ENCODE measurements around the gene SIRT5. TPM values are rescaled to one million over a fixed set of nuclear protein-coding genes. Genes with fewer than 3 reads are reported as not detected.

The SIRT5 gene
- total and polyA plus RNA-seq, 2 donors from 2014 or later, result 12.0 to 16.8 TPM

DNA sequence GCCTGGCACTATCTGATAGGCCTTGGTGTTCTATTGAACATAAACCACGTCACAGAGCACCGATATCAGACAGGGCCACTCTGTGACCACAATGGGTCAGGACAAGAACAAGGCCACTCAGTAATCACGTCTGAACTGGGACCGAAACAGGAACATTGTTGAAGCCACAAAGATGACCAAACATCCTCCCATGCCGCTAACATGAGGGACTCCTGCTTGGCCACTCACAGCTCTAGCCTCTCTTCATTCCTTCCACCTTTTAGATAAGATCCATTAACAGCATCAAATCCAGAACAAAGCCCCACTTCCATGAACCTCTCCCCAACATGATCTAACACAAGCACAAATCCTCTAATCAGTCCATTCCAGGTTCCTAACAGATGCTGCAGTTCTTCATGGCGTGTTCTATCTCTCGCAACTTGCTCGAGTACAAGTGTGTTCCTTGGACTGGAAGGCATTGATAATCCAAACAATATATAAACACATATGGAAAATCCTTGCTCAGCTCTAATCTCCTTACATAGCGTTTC is 7.4 kb downstream of the SIRT5 start:
- FAIRE-seq (no peak), DNase-seq (no peak)
- Histone ChIP-seq H3K9me3 (ENCODE audit: control insufficient read depth in 2 of 3, insufficient read depth in 1 of 3, low read length in 3 of 3) (peaks cover 0 to 2% (median 0%) of the 10 kb centered on the region in 3 donors), H3K4me1 (ENCODE audit: control insufficient read depth in 2 of 3, insufficient read depth in 2 of 3, low read depth in 1 of 3, low read length in 3 of 3) (no peaks in the 10 kb centered on the region), H3K4me3 (ENCODE audit: low read length in 3 of 3) (no peak overlapping the region), H3K36me3 (ENCODE audit: control insufficient read depth in 2 of 3, insufficient read depth in 3 of 3, low read length in 3 of 3) (peaks cover 0 to 6% (median 0%) of the 10 kb centered on the region in 3 donors), H3K9ac (ENCODE audit: low read length in 3 of 3) (no peak overlapping the region), H3K27me3 (ENCODE audit: control insufficient read depth, insufficient read depth, low read length) (no peaks in the 10 kb centered on the region), H3K27ac (ENCODE audit: low read depth in 2 of 2, low read length in 2 of 2) (no peak overlapping the region)
- no peak for TF ChIP-seq CTCF (IDR thresholded peaks at IDR 0.05; ENCODE audit: borderline replicate concordance, extremely low read depth, insufficient read depth)
- intact Hi-C loops (cut with DNase I), result no loop called here

DNA sequence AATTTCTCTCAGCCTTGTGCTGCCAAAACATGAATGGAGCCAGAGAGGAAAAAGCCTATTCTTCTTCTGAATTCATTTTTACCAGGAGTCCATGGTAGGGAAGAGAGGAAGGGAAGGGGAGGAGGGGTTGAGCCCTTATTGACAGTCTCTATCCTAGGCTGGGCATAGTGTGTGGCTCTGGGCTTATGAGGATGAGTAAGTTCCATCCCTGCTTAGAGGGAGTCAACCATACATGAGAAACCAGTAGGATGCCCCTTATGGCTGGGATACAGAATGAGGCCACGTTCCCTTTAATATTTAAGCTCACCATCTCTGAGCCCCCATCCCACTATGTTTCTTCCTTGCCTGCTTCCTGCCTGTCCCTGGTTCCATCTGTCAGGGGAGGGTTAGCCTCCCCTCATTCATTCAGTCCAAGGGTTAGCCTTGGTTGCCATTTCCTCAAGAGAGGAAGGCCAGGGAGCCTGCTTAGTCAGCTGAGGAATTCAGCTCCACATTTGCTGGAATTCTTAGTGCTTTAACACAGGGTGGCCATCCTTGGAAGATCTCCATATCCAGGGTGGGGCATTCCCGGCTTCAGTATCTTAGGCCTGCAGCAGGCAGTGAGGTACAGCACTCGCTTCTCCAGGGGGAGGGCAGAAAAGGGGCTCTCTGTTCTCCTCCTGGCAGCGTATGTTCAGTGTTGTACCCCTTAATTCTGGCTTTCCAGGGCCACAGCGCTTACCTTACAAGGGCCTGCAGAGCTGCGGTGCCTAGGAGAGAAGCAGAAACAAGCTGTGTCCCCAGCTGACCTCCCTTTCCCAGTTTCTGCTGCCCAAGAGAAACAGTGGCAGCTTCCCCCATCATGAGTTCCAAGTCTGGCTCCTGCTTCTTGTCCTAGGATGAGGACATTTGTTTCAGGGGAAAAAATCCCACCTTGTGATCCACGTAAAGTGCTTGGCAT is 12.5 kb downstream of the SIRT5 start:
- no peaks in the 10 kb centered on the region for H3K27me3 ChIP-seq (ENCODE audit: control insufficient read depth, insufficient read depth, low read length)
- H3K4me3 ChIP-seq (ENCODE audit: low read length in 3 of 3), result no peak overlapping the region
- no peaks in the 10 kb centered on the region for H3K9me3 ChIP-seq (ENCODE audit: control insufficient read depth in 2 of 3, insufficient read depth in 1 of 3, low read length in 3 of 3)
- DNase-seq (no peak), FAIRE-seq (no peak)
- H3K36me3 ChIP-seq (ENCODE audit: control insufficient read depth in 2 of 3, insufficient read depth in 3 of 3, low read length in 3 of 3), result peaks cover 0 to 25% (median 10%) of the 10 kb centered on the region in 3 donors
- H3K4me1 ChIP-seq (ENCODE audit: control insufficient read depth in 2 of 3, insufficient read depth in 2 of 3, low read depth in 1 of 3, low read length in 3 of 3), result no peaks in the 10 kb centered on the region
- intact Hi-C loops (cut with DNase I), result no loop called here
- H3K27ac ChIP-seq (ENCODE audit: low read depth in 2 of 2, low read length in 2 of 2), result no peak overlapping the region
- H3K9ac ChIP-seq (ENCODE audit: low read length in 3 of 3), result no peak overlapping the region
- TF ChIP-seq CTCF (IDR thresholded peaks at IDR 0.05; ENCODE audit: borderline replicate concordance, extremely low read depth, insufficient read depth), result no peak

- intact Hi-C loops (cut with DNase I), result no loop called here
- Histone ChIP-seq H3K4me1 (ENCODE audit: control insufficient read depth in 2 of 3, insufficient read depth in 2 of 3, low read depth in 1 of 3, low read length in 3 of 3) (no peaks in the 10 kb centered on the region), H3K27ac (ENCODE audit: low read depth in 2 of 2, low read length in 2 of 2) (no peak overlapping the region), H3K36me3 (ENCODE audit: control insufficient read depth in 2 of 3, insufficient read depth in 3 of 3, low read length in 3 of 3) (peaks cover 0 to 42% (median 13%) of the 10 kb centered on the region in 3 donors), H3K4me3 (ENCODE audit: low read length in 3 of 3) (no peak overlapping the region), H3K9ac (ENCODE audit: low read length in 3 of 3) (no peak overlapping the region), H3K27me3 (ENCODE audit: control insufficient read depth, insufficient read depth, low read length) (no peaks in the 10 kb centered on the region), H3K9me3 (ENCODE audit: control insufficient read depth in 2 of 3, insufficient read depth in 1 of 3, low read length in 3 of 3) (no peaks in the 10 kb centered on the region)
- FAIRE-seq (no peak), DNase-seq (no peak)
- TF ChIP-seq CTCF (IDR thresholded peaks at IDR 0.05; ENCODE audit: borderline replicate concordance, extremely low read depth, insufficient read depth), result no peak
Observed at GRCh38 chr6:13589801-13590200, 15.4 kb downstream of the SIRT5 start.
